HepG2 (cell line): ENCODE measurements around the gene ELP5. TPM values are rescaled to one million over a fixed set of nuclear protein-coding genes. Genes with fewer than 3 reads are reported as not detected.

Experiments used
- ATF2 ChIP-seq: sonication (generic); formaldehyde crosslinking; IDR thresholded peaks from 2 replicates; pipeline ENCODE4 v1.4.0; 2020; ENCODE audit warnings: missing genetic modification reagents
- CBX2 ChIP-seq, 2 experiments: fragments of 200-600 bp in 1 of 2; sonication (generic); formaldehyde crosslinking in 1 of 2; IDR thresholded peaks; 2 replicates each; pipeline versions ENCODE4 v1.7.0 to v1.8.1; 2018 to 2022; ENCODE audit warnings: low read depth in 2 of 2, low read length in 1 of 2, mild to moderate bottlenecking in 1 of 2, missing genetic modification reagents in 1 of 2
- CHD2 ChIP-seq: IDR thresholded peaks from 2 replicates; pipeline ENCODE4 v1.6.1; 2011; ENCODE audit warnings: low read depth, low read length, improper control_type of control experiment
- ELK4 ChIP-seq: sonication (generic); formaldehyde crosslinking; IDR thresholded peaks from 2 replicates; pipeline ENCODE4 v1.9.0; 2021; ENCODE audit warnings: missing genetic modification reagents, borderline replicate concordance
- FIP1L1 ChIP-seq: fragments of 200-400 bp; formaldehyde crosslinking; IDR thresholded peaks from 2 replicates; pipeline ENCODE4 v1.6.1; 2018; ENCODE audit warnings: low read depth, mild to moderate bottlenecking, low read length, moderate library complexity, borderline replicate concordance; ENCODE audit not compliant: insufficient read depth
- GABPB1 ChIP-seq: IDR thresholded peaks from 2 replicates; pipeline ENCODE4 v1.6.1; 2016; ENCODE audit warnings: mild to moderate bottlenecking, missing genetic modification reagents, moderate library complexity, missing compliant biosample characterization
- KMT2B ChIP-seq: IDR thresholded peaks from 2 replicates; pipeline ENCODE4 v1.6.1; 2016; ENCODE audit warnings: missing genetic modification reagents, missing compliant biosample characterization
- NR3C1 ChIP-seq: sonication (generic); formaldehyde crosslinking; IDR thresholded peaks from 2 replicates; pipeline ENCODE4 v1.4.0; 2020; ENCODE audit warnings: missing genetic modification reagents
- TBX2 ChIP-seq: sonication (generic); formaldehyde crosslinking; IDR thresholded peaks from 2 replicates; pipeline ENCODE4 v1.5.0; 2020; ENCODE audit warnings: missing genetic modification reagents, mild to moderate bottlenecking, borderline replicate concordance
- TFE3 ChIP-seq: IDR thresholded peaks from 2 replicates; pipeline ENCODE4 v1.6.1; 2016
- ZIK1 ChIP-seq: sonication (generic); formaldehyde crosslinking; IDR thresholded peaks from 2 replicates; pipeline ENCODE4 v1.5.0; 2020; ENCODE audit warnings: mild to moderate bottlenecking, low read depth, missing genetic modification reagents, borderline replicate concordance
- ZNF230 ChIP-seq: sonication (generic); formaldehyde crosslinking; IDR thresholded peaks from 2 replicates; pipeline ENCODE4 v1.4.0; 2020; ENCODE audit warnings: mild to moderate bottlenecking, missing genetic modification reagents
- ZNF253 ChIP-seq: sonication (generic); formaldehyde crosslinking; IDR thresholded peaks from 2 replicates; pipeline ENCODE4 v1.8.0; 2022; ENCODE audit warnings: mild to moderate bottlenecking, missing genetic modification reagents, borderline replicate concordance
- ZNF274 ChIP-seq: sonication (generic); formaldehyde crosslinking; IDR thresholded peaks from 2 replicates; pipeline ENCODE4 v1.5.1; 2020; ENCODE audit warnings: mild to moderate bottlenecking, missing genetic modification reagents
- ZNF30 ChIP-seq: sonication (generic); formaldehyde crosslinking; IDR thresholded peaks from 2 replicates; pipeline ENCODE4 v1.5.0; 2020; ENCODE audit warnings: mild to moderate bottlenecking, missing genetic modification reagents
- ZNF709 ChIP-seq: sonication (generic); formaldehyde crosslinking; IDR thresholded peaks from 2 replicates; pipeline ENCODE4 v1.5.0; 2020; ENCODE audit warnings: mild to moderate bottlenecking, missing genetic modification reagents
- ZNF766 ChIP-seq: sonication (generic); formaldehyde crosslinking; IDR thresholded peaks from 2 replicates; pipeline ENCODE4 v1.5.0; 2020; ENCODE audit warnings: missing genetic modification reagents, borderline replicate concordance
- ZNF839 ChIP-seq: sonication (generic); formaldehyde crosslinking; IDR thresholded peaks from 2 replicates; pipeline ENCODE4 v1.4.0; 2020; ENCODE audit warnings: missing genetic modification reagents, mild to moderate bottlenecking, borderline replicate concordance
- ZSCAN9 ChIP-seq: IDR thresholded peaks from 2 replicates; pipeline ENCODE4 v1.6.1; 2016; ENCODE audit warnings: borderline replicate concordance
- polyA plus RNA-seq, 8 experiments: library from polyadenylated mRNA; depleted of rRNA in 3 of 8; stranded (reverse) in 7 of 8; unstranded in 1 of 8; fragments of >200 nt; fragmentation: Illumina TruSeq in 4 of 8; extraction: Trizol in 4 of 8; gene quantifications; 2 replicates each; pipeline versions ENCODE4 v1.2.1 to v1.2.3, GENCODE V29; 2011 to 2016; ENCODE audit warnings: low read depth in 4 of 8, missing spikeins in 1 of 8, mixed read lengths in 1 of 8; ENCODE audit not compliant: insufficient read depth in 1 of 8
- total RNA-seq, 5 experiments: library from RNA; depleted of rRNA; stranded (reverse); fragments of >200 nt; fragmentation: Illumina TruSeq; extraction: Trizol; gene quantifications; 2 replicates each; pipeline ENCODE4 v1.2.3, GENCODE V29; 2016; ENCODE audit warnings: low read depth in 1 of 5
- TF ChIP-seq, protein P1 (sequence below): sonication (generic); formaldehyde crosslinking; IDR thresholded peaks from 2 replicates; pipeline ENCODE4 v1.9.0; 2022; ENCODE audit warnings: missing genetic modification reagents, mild to moderate bottlenecking, borderline replicate concordance

Gene ELP5
- total and polyA plus RNA-seq, 2 of the 13 experiments (the other 11 are each of a cell fraction or from before 2014, with no cell fraction given) = 67.6 to 69.8 TPM

DNA sequence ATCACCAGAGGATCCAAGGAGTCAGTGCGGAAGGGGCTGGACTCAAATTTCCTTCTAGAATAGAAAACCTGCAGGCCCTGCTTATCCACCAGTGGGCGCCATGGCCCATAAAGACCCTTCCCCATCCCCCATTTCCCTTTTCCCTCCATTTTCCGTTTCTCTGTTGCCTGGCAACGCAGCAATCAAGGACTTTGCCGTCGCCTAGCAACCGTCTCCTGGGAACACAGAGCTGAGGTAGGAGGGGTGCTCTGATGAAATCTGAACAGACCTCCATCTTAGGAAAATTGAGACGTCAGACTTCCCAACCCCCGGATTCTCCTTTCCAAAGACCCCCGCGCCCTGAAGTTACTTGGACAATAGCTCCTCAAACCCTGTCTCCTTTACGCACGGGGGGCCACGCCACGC, 38.1 kb upstream of the ELP5 start (continued):
- TF ChIP-seq ATF2 (CRISPR knock-in tag) = no peak
- no peak for TF ChIP-seq ELK4 (CRISPR knock-in tag)
- TF ChIP-seq KMT2B (CRISPR knock-in tag) = no peak
- no peak for TF ChIP-seq ZIK1 (CRISPR knock-in tag)
- TF ChIP-seq TFE3 = no peak
- TF ChIP-seq ZNF766 (CRISPR knock-in tag) = no peak
- TF ChIP-seq ZNF30 (CRISPR knock-in tag) = no peak
- TF ChIP-seq CHD2 = no peak
- 0 out of 2 replicates have a peak, but pooled peaks have one; percentile 32 for TF ChIP-seq ZNF274 (CRISPR knock-in tag)
- TF ChIP-seq, protein P1, sequence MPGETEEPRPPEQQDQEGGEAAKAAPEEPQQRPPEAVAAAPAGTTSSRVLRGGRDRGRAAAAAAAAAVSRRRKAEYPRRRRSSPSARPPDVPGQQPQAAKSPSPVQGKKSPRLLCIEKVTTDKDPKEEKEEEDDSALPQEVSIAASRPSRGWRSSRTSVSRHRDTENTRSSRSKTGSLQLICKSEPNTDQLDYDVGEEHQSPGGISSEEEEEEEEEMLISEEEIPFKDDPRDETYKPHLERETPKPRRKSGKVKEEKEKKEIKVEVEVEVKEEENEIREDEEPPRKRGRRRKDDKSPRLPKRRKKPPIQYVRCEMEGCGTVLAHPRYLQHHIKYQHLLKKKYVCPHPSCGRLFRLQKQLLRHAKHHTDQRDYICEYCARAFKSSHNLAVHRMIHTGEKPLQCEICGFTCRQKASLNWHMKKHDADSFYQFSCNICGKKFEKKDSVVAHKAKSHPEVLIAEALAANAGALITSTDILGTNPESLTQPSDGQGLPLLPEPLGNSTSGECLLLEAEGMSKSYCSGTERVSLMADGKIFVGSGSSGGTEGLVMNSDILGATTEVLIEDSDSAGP (CRISPR knock-in tag) = no peak
- TF ChIP-seq ZNF253 = no peak
- TF ChIP-seq NR3C1 = no peak
- TF ChIP-seq GABPB1 (CRISPR knock-in tag) = no peak
- no peak for TF ChIP-seq ZNF709 (CRISPR knock-in tag)
- TF ChIP-seq ZNF839 (CRISPR knock-in tag) = no peak
- TF ChIP-seq CBX2 (IDR thresholded peaks at IDR 0.05; ENCODE audit: low read depth, low read length) = no peak
- TF ChIP-seq CBX2 (CRISPR knock-in tag; IDR thresholded peaks at IDR 0.05; ENCODE audit: low read depth) = no peak
- no peak for TF ChIP-seq ZNF230 (CRISPR knock-in tag)
- no peak for TF ChIP-seq FIP1L1
- TF ChIP-seq TBX2 (CRISPR knock-in tag) = no peak
- TF ChIP-seq ZSCAN9 (CRISPR knock-in tag) = 0 out of 2 replicates have a peak, but pooled peaks have one; percentile 22
